KOPT-K1 (cell line): Measurements from ENCODE around the gene MYO3B.

Source experiments
- H3K27ac ChIP-seq: fragments of 200-600 bp; sonication (generic); 2 replicates; pipeline ENCODE4 v1.5.1; 2016; ENCODE audit warnings: antibody characterized with exemption, mild to moderate bottlenecking, low read depth, low read length; ENCODE audit not compliant: poor library complexity, severe bottlenecking
- H3K36me3 ChIP-seq: fragments of 200-600 bp; sonication (generic); 2 replicates; pipeline ENCODE4 v1.5.1; 2017; ENCODE audit warnings: antibody characterized with exemption, mild to moderate bottlenecking, low read length, moderate library complexity; ENCODE audit not compliant: insufficient read depth
- H3K9me3 ChIP-seq: fragments of 200-600 bp; sonication (generic); 2 replicates; pipeline ENCODE4 v1.5.1; 2017; ENCODE audit warnings: antibody characterized with exemption, low read length, mild to moderate bottlenecking; ENCODE audit not compliant: insufficient read depth, poor library complexity, severe bottlenecking

The MYO3B gene

DNA sequence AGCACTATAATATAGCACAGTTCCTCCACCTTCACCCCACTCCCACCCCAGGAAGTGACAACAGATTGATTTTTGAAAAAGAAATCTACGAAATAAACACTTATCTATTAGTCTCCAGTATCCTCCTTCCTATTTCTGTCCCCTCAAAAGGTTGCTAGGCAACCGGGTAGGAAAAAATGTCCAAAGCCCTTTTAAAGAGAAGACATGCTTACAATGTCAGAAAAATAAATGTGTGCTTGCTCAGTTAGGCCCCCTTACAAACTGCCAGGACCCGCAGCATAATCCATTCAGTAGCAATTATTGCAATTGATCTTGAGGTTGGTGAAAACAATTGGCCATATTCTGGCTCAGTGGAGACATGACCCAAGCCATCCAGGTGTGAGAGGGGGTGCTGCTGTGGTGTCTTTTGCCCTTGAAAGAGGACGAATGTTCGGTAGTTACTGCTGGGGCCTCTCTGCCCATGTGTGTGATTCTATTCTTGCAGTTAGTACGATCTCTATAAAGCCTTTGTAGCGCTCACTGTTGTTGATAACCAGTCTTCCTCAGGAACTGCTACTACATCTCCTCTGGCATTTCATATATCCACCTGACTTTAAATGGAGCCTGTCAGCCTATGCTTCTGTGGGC, 144.3 kb downstream of the MYO3B start:
- H3K9me3 ChIP-seq, result peaks cover 17% of the 10 kb centered on the region
- H3K36me3 ChIP-seq, result no peaks in the 10 kb centered on the region
- no peak overlapping the region for H3K27ac ChIP-seq

DNA sequence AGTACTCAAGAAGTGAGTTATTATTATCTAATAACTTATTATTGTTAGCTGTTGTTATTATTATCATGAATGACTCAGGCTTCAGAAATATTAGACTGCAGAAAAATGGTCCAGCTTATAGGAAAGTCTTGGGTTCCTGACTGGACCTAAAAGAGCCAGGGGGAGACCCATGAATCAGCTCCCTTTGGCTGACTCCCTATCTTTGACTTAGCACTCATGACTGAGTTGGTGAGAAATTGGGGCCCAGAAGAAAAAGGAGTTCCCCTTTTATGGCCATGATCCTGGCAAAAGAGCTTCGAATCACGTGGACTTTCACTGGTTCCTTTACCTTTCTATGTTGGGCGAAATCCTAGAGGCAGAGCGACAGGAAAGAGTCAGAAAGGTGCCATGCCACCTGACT, 145.8 kb downstream of the MYO3B start:
- Histone ChIP-seq H3K27ac (no peak overlapping the region), H3K36me3 (no peaks in the 10 kb centered on the region), H3K9me3 (peaks cover 17% of the 10 kb centered on the region)

DNA sequence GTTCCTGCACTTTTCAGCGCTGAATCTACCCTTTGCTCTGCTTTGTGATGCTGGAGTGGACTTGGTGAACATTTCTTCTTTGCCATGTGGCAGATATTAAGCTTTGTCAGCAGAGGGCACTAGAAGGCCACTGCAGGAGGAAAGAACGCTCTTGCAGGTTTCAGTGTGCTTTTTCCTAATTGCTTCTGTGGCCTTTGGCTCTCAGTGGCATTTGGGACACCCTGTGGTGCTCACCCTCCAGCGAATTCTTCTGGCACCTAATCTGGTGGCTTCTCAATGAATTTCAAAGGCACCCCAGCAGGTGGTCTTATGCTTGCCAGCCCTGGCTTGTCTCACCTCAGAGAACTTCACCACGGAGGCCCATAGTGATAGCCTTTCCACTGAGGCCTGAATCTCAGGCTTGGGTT, 146.7 kb downstream of the MYO3B start:
- Histone ChIP-seq H3K36me3 (no peaks in the 10 kb centered on the region), H3K27ac (no peak overlapping the region), H3K9me3 (peaks cover 9% of the 10 kb centered on the region)

DNA sequence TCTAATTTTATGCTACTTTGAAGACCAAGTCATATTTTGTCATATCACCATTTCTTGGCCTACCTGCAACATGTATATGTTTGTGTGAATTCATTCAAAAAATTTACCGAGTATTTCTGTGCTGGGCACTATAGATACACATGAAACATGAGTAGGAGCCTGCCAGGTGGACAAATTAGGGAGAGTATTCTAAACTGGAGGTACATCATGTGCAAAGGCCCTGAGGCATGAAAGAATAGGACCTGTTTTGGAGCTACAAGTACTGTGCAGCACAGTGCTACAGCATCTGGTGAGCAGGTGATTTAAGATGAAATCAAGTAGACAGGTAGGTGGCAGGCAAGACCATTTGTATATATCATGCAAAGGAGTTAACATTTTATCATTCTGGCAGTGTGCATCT, 152.9 kb downstream of the MYO3B start:
- H3K36me3 ChIP-seq, result no peaks in the 10 kb centered on the region
- peaks cover 8% of the 10 kb centered on the region for H3K9me3 ChIP-seq
- H3K27ac ChIP-seq, result no peak overlapping the region

DNA sequence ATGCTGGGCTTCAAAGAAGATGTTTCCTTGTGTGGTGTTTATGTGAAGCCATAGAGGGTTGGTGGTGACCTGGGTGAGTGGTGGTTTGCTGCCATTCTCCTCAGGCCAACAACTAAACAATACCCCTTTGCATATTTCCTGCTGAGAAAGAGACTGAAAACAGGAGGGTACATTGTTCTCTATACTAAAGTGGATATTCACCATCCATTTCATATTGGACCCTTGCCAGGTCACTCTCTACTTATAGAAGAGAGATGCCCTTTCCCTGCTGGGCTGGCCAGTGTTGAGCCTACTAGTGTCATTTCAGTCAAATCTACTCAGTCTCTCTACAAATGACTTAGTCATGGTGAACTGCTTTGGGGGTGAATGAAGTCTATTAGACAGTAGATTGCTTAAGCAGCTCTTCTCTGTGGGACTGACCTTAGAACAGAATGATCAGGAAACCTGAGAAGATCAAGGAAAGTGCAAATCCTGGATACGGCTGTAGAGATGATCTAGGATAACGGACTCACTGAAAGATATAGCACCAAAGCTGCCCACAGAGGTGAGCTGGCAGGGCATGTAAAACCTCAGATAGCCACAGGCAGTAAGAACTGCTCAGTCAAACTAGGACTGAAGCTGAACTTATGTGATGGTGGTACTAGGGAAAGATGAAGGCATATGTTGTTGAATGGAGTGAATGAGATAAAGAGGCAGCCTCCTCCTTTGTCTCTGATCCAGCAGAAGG, 154.9 kb downstream of the MYO3B start:
- Histone ChIP-seq H3K36me3 (no peaks in the 10 kb centered on the region), H3K9me3 (peaks cover 8% of the 10 kb centered on the region), H3K27ac (no peak overlapping the region)

DNA sequence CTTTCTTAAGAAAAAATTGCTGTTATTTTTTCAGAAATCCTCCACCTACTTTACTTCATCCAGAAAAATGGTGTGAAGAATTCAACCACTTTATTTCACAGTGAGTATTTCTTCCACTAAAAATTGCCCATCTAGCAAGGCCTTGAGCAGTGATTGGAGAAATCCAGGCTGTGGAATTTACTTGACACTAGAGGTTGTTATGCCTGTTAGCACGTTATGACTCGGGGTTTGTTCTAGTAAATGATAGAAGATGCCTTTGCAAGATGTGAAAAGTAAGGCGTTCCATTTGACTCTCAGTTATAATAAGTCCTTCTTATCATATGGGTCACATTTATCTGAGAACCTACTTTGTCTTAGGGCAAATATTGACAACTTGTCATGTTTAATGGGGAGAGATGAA, 157.4 kb downstream of the MYO3B start:
- H3K36me3 ChIP-seq, result no peaks in the 10 kb centered on the region
- peaks cover 8% of the 10 kb centered on the region for H3K9me3 ChIP-seq
- H3K27ac ChIP-seq, result no peak overlapping the region

DNA sequence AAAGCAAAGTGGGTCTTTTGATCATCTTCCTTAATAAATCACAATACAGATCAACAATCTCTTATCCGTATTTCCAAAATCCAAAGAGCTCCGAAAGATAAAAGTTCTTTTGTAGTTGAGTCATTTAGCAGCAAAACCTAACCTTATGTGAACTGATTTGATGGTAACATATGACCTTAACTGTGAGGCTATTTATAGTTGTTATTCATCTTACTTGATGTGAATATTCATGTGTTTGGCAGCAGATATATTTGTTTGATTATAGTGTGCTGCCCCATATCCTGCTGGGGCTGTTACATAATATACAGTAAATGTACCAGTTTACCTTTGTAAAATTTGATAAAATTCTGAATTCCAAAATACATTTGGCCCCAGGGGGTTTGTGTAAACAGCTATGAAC, 158.5 kb downstream of the MYO3B start:
- Histone ChIP-seq H3K36me3 (no peaks in the 10 kb centered on the region), H3K27ac (no peak overlapping the region), H3K9me3 (peaks cover 4% of the 10 kb centered on the region)

DNA sequence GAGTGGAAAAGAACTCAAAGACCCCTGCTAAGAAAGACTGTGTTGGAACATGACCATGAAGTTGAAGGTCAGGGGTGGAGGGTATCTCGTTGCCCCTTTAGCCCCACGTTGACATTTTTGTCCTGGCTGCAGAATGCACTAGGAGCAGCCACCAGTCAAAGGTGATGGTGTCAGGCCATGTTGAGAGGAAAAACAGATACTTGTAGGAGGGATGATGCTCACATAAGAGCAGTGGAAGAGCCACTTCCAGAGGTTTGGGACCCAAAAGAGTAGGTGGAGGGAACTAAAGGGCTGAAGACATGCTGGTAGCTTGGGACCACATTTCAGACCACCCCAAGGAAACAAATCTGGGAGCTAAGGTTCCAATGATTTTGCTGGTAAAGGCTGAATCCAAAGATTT, 159.0 kb downstream of the MYO3B start:
- no peak overlapping the region for H3K27ac ChIP-seq
- no peaks in the 10 kb centered on the region for H3K9me3 ChIP-seq

DNA sequence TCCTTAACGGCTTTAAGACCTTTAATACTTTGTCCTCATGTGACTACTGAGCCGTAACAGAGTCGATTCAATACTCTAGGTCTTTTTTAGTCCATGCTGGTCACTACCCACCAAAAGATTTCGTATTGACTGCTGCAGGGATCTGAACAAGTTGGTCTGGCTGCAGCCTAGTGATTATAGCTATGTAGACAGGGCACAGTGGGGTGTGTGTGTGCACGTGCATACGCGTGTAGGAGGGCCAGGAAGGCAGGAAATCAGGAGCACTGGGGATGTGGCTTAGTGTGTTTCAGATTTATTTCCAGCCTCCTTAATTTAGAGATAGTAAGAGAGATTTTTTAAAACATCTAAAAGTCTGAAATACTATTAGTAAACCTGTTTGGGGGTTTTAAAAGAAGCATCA, 161.4 kb downstream of the MYO3B start:
- H3K27ac ChIP-seq, result no peak overlapping the region

More for the DNA sequence above, 159.0 kb downstream of the MYO3B start:
- no peaks in the 10 kb centered on the region for H3K36me3 ChIP-seq

DNA sequence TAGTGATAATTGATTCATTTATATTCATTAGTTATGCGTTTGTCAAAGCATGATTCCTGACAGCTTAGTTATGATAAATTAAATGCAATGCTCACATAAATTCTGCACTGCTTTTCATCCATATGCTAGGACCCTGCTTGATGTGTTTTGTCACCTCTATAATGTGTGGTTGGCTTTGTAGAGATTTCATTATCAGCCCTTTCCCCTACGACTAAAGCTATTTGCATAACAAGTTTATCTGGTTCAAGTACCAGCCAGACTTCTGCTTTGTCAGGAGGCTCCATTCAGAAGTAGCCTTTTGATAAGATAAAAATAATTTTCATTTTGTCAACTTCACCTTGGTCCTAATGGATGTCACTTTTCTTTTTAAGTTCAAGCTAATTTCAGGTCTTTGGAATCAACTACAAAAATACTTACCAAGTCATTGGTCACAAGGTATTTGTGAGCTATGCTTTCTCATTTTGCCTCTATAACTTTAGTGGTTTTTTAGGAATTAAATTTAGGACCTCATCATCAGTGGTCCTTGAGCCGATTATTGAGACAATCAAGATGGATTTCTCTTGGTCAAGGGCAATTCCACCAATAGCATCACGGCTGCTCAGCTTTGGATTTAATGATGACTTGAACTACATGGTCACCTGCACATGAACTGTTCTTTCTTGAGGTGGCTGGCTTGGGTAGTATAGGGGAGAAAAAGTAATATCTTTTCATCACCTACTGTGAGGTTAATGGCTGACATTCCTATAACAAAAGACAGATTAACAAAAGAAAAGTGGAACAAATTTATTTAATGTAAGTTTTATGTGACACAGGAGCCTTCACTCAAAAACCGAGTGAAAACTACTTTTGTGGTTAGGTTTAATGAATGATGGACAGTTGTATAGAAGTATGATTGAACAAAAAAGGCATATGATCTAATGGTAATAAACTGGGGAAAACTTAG, 162.1 kb downstream of the MYO3B start:
- H3K27ac ChIP-seq, result no peak overlapping the region
- H3K9me3 ChIP-seq, result no peaks in the 10 kb centered on the region
- no peaks in the 10 kb centered on the region for H3K36me3 ChIP-seq

More for the DNA sequence above, 161.4 kb downstream of the MYO3B start:
- H3K36me3 ChIP-seq, result no peaks in the 10 kb centered on the region
- no peaks in the 10 kb centered on the region for H3K9me3 ChIP-seq

DNA sequence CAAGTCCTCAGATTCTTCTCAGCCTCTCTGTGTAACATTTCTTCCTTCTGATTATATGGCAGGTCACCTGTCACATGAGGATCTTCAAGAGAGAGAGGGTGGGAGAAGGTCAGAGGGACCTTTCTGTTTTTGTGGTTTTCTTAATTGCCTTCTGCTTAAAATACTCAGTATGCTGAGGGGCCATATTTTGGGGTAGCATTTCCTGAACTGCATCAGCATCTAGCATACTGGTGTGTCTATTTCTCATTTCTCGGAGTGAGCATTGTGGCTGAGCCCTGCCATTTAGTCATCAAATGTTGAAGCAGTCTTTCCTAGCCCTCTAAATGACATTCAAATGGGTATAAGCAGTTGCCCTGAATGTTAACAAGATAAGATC, 162.7 kb downstream of the MYO3B start:
- Histone ChIP-seq H3K36me3 (no peaks in the 10 kb centered on the region), H3K9me3 (no peaks in the 10 kb centered on the region), H3K27ac (no peak overlapping the region)

DNA sequence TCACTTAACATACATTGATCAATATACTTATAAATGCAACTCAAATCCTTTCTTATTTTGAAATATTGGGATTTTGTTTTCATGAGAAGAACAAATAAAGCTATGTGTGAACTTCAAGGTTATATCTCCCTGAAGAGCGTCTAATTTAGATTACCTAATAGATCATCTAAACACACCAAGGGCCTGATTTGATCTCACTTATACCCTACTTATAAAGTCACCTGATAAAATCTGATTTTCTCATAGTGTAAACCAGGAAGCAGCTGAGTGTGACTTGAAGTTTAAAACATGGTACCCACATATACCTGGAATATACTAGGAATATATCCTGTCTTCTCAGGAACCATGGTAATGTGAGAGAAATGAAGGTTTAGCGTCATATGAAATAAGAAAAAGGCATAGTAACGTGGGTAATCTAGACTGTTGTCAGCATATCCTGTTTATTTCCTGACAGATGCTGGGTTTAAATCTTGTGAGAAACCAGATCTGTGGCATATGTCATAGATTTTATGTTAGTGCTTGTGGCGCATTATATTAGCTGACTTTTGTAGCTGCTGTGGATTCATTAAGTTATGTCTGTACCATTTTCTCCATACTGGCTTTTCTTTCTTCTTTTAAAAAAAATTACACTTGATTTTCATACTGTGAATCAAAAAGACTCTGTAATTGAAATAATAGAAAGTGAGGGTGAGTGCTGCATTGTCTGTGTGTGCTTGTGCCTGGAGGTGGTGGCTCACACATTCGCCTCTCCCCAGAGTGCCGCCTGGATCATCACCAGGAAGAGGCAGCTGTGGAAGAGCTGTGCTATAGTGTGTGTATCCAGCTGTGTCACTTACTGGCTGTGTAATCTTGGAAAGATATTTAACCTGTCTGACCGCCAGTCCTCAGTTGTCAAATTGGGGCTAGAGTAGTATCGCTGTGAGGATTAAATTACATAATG, 164.0 kb downstream of the MYO3B start:
- no peaks in the 10 kb centered on the region for H3K9me3 ChIP-seq

DNA sequence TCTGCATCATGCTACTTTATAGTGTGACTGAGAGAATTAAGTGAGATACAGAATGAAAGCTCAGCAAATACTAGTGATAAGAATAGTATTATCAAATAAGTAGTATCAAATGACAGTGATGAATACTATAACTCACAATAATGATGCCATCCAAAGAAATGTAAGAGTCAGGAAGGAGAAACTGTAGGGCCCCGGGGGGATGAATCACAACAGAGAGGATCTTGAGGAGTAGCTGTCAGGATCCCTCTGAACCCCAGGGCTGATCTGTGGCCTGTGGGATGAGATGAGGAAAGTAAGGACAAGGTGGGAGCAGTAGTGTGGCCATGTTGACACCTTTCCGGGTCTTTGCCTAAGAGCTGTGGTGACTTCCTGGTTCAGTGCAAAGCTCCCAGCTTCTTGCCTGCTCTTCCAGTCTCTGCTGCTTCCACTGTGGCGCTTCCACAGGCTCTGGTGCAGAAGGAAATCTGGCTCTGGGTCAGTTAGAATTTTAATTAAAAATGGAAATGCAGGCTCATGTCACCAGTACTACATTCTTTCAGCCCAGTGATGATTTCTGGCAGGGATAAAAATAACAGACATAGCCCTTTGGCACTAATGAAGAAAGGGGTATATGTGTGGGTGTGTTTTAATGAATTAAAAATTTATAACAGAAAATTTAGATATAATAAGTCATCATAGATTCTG, 166.9 kb downstream of the MYO3B start:
- no peaks in the 10 kb centered on the region for H3K9me3 ChIP-seq
- H3K27ac ChIP-seq, result no peak overlapping the region
- H3K36me3 ChIP-seq, result no peaks in the 10 kb centered on the region

More for the DNA sequence above, 164.0 kb downstream of the MYO3B start:
- H3K36me3 ChIP-seq, result no peaks in the 10 kb centered on the region
- no peak overlapping the region for H3K27ac ChIP-seq

DNA sequence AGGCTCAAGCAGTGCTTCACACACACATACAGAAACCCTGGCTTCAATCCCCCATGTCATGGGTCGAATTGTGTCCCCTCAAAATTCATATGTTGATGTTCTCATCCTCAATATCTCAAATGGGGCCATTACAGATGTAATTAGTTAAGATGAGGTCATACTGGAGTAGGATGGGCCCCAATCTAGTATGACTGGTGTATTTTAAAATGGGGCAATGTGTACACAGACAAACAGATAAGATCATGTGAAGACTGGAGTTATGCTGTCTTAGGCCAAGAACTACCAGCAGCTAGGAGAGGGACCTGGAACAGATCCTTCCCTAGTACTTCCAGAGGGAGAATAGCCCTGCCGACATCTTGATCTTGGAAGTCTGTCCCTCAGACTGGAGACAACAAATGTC, 167.7 kb downstream of the MYO3B start:
- H3K27ac ChIP-seq, result no peak overlapping the region
- H3K36me3 ChIP-seq, result no peaks in the 10 kb centered on the region
- H3K9me3 ChIP-seq, result no peaks in the 10 kb centered on the region
